Astrocyte (in vitro differentiated cells and primary cell): ENCODE measurements around the gene CRHR1.

Source experiments
- EZH2 ChIP-seq: IDR thresholded peaks from 2 replicates; pipeline ENCODE4 v1.6.1; 2012; ENCODE audit warnings: mild to moderate bottlenecking, low read length, inconsistent platforms; ENCODE audit not compliant: insufficient read depth
- TF ChIP-seq, protein P1 (sequence below): IDR thresholded peaks from 2 replicates; pipeline ENCODE4 v1.5.1; 2011; ENCODE audit warnings: low read depth, mild to moderate bottlenecking, inconsistent platforms, low read length, moderate library complexity; ENCODE audit not compliant: insufficient read depth

GRCh38 chr17:45812102-45812501 lies 28.0 kb downstream of the CRHR1 start:
- TF ChIP-seq, protein P1, sequence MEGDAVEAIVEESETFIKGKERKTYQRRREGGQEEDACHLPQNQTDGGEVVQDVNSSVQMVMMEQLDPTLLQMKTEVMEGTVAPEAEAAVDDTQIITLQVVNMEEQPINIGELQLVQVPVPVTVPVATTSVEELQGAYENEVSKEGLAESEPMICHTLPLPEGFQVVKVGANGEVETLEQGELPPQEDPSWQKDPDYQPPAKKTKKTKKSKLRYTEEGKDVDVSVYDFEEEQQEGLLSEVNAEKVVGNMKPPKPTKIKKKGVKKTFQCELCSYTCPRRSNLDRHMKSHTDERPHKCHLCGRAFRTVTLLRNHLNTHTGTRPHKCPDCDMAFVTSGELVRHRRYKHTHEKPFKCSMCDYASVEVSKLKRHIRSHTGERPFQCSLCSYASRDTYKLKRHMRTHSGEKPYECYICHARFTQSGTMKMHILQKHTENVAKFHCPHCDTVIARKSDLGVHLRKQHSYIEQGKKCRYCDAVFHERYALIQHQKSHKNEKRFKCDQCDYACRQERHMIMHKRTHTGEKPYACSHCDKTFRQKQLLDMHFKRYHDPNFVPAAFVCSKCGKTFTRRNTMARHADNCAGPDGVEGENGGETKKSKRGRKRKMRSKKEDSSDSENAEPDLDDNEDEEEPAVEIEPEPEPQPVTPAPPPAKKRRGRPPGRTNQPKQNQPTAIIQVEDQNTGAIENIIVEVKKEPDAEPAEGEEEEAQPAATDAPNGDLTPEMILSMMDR, result peak; percentile 20
- TF ChIP-seq EZH2, result no peak
